Gastrocnemius medialis (tissue), 4 donors: Measurements from ENCODE around the gene TPSB2.
"Not testable (repeated sequence)": the region's sequence is repeated elsewhere in the genome, so short reads cannot be mapped to it uniquely, and the experiment has no call there.

Experiments used
- CTCF ChIP-seq, 5 experiments: fragments of 450-650 bp in 3 of 5; fragments of 200-600 bp in 2 of 5; sonication (generic) in 2 of 5; IDR thresholded peaks in 4 of 5; conservative IDR thresholded peaks in 1 of 5; 1 replicate in 4 of 5; 2 replicates in 1 of 5; pipeline ENCODE4 v1.5.1; 2016 to 2019; ENCODE audit warnings: antibody characterized with exemption in 5 of 5, mild to moderate bottlenecking in 3 of 5, moderate library complexity in 3 of 5
- POLR2A ChIP-seq, 2 donors: fragments of 450-650 bp; IDR thresholded peaks; one replicate each; pipeline ENCODE4 v1.6.1; 2017; ENCODE audit warnings: antibody characterized with exemption in 2 of 2, mild to moderate bottlenecking in 2 of 2, moderate library complexity in 2 of 2

GRCh38 chr16:1269418-1269817, 39.4 kb upstream of the TPSB2 start:
- not testable (repeated sequence) for TF ChIP-seq CTCF (IDR thresholded peaks at IDR 0.05 in 4 of 5, conservative IDR thresholded peaks at IDR 0.05 in 1 of 5); POLR2A (IDR thresholded peaks at IDR 0.05)
